H9 (cell line): ENCODE results near the gene TCEAL7. TPM values are rescaled to one million over a fixed set of nuclear protein-coding genes. Genes with fewer than 3 reads are reported as not detected.

Source experiments
- DNase-seq: peaks from one replicate; pipeline ENCODE4 v3.0.0-alpha.2; 2017
- H2AFZ ChIP-seq: one replicate; pipeline ENCODE4 v1.6.1; 2013; ENCODE audit warnings: mild to moderate bottlenecking, low read length, control low read depth, moderate library complexity
- H2AK5ac ChIP-seq: 2 replicates; pipeline ENCODE4 v1.6.1; 2013; ENCODE audit warnings: low read length, control low read depth, mixed read lengths; ENCODE audit not compliant: insufficient read length
- H2BK120ac ChIP-seq: one replicate; pipeline ENCODE4 v1.6.1; 2013; ENCODE audit warnings: low read depth, mild to moderate bottlenecking, low read length, control low read depth, inconsistent platforms; ENCODE audit not compliant: poor library complexity, severe bottlenecking
- H2BK12ac ChIP-seq: 2 replicates; pipeline ENCODE4 v1.6.1; 2013; ENCODE audit warnings: low read length, control low read depth, mixed read lengths, low read depth; ENCODE audit not compliant: insufficient read length
- H2BK15ac ChIP-seq: 2 replicates; pipeline ENCODE4 v1.6.1; 2013; ENCODE audit warnings: low read depth, low read length, control low read depth
- H2BK20ac ChIP-seq: one replicate; pipeline ENCODE4 v1.6.1; 2013; ENCODE audit warnings: low read depth, mild to moderate bottlenecking, low read length, control low read depth, inconsistent platforms; ENCODE audit not compliant: poor library complexity, severe bottlenecking
- H2BK5ac ChIP-seq: 2 replicates; pipeline ENCODE4 v1.6.1; 2013; ENCODE audit warnings: low read length, control low read depth, mixed read lengths; ENCODE audit not compliant: insufficient read length
- H3K14ac ChIP-seq: 2 replicates; pipeline ENCODE4 v1.6.1; 2013; ENCODE audit warnings: low read length, control low read depth; ENCODE audit not compliant: insufficient read depth
- H3K18ac ChIP-seq: 2 replicates; pipeline ENCODE4 v1.6.1; 2013; ENCODE audit warnings: low read depth, mild to moderate bottlenecking, mixed read lengths, low read length, control low read depth; ENCODE audit not compliant: insufficient read length
- H3K23ac ChIP-seq: 2 replicates; pipeline ENCODE4 v1.6.1; 2013; ENCODE audit warnings: low read length, control low read depth, mixed read lengths, low read depth; ENCODE audit not compliant: insufficient read length
- H3K23me2 ChIP-seq: 2 replicates; pipeline ENCODE4 v1.6.1; 2013; ENCODE audit warnings: low read depth, mild to moderate bottlenecking, mixed read lengths, low read length, control low read depth; ENCODE audit not compliant: insufficient read length, poor library complexity, severe bottlenecking
- H3K27ac ChIP-seq: 2 replicates; pipeline ENCODE4 v1.5.1; 2013; ENCODE audit warnings: low read length, control low read depth, mixed read lengths, low read depth; ENCODE audit not compliant: insufficient read length
- H3K27me3 ChIP-seq: 2 replicates; pipeline ENCODE4 v1.6.1; 2013; ENCODE audit warnings: low read length, control low read depth, inconsistent platforms; ENCODE audit not compliant: insufficient read depth
- H3K4ac ChIP-seq: 2 replicates; pipeline ENCODE4 v1.6.1; 2013; ENCODE audit warnings: low read depth, mild to moderate bottlenecking, control low read depth, inconsistent platforms, low read length, moderate library complexity
- H3K4me1 ChIP-seq: 2 replicates; pipeline ENCODE4 v1.6.1; 2013; ENCODE audit warnings: low read length, control low read depth, inconsistent platforms; ENCODE audit not compliant: insufficient read depth
- H3K4me2 ChIP-seq: 2 replicates; pipeline ENCODE4 v1.6.1; 2013; ENCODE audit warnings: low read length, control low read depth, mixed read lengths; ENCODE audit not compliant: insufficient read length, insufficient read depth
- H3K56ac ChIP-seq: 2 replicates; pipeline ENCODE4 v1.6.1; 2013; ENCODE audit warnings: low read depth, mild to moderate bottlenecking, mixed read lengths, low read length, control low read depth; ENCODE audit not compliant: insufficient read length
- H3K79me1 ChIP-seq: 2 replicates; pipeline ENCODE4 v1.6.1; 2013; ENCODE audit warnings: low read depth, mild to moderate bottlenecking, moderate library complexity, low read length, control low read depth, inconsistent platforms; ENCODE audit not compliant: insufficient read depth, poor library complexity, severe bottlenecking
- H3K79me2 ChIP-seq: 2 replicates; pipeline ENCODE4 v1.6.1; 2013; ENCODE audit warnings: low read length, control low read depth, inconsistent platforms; ENCODE audit not compliant: insufficient read depth
- H3K9ac ChIP-seq: 2 replicates; pipeline ENCODE4 v1.6.1; 2013; ENCODE audit warnings: low read length, control low read depth, mixed read lengths; ENCODE audit not compliant: insufficient read length; ENCODE audit errors: extremely low read depth
- H3K9me3 ChIP-seq: one replicate; pipeline ENCODE4 v1.6.1; 2013; ENCODE audit warnings: low read depth, low read length, inconsistent platforms; ENCODE audit not compliant: control insufficient read depth
- H3T11ph ChIP-seq: one replicate; pipeline ENCODE4 v1.6.1; 2013; ENCODE audit warnings: mild to moderate bottlenecking, low read length, control low read depth, inconsistent platforms
- H4K20me1 ChIP-seq: one replicate; pipeline ENCODE4 v1.6.1; 2013; ENCODE audit not compliant: control insufficient read depth, insufficient read length, insufficient read depth
- H4K5ac ChIP-seq: 2 replicates; pipeline ENCODE4 v1.6.1; 2013; ENCODE audit warnings: low read depth, mild to moderate bottlenecking, mixed read lengths, low read length, control low read depth; ENCODE audit not compliant: insufficient read length
- H4K8ac ChIP-seq: replicated peaks from 2 replicates; pipeline ENCODE4 v1.6.1; 2013; ENCODE audit warnings: low read length, control low read depth, mixed read lengths, low read depth; ENCODE audit not compliant: insufficient read length
- H4K91ac ChIP-seq: 2 replicates; pipeline ENCODE4 v1.6.1; 2013; ENCODE audit warnings: low read depth, mild to moderate bottlenecking, moderate library complexity, mixed read lengths, low read length, control low read depth; ENCODE audit not compliant: insufficient read length
- H3K27ac Mint-ChIP-seq, 3 experiments: 2 replicates in 2 of 3; 3 replicates in 1 of 3; pipeline ENCODE4 v1.8.0; 2020 to 2021; ENCODE audit warnings: mixed read lengths in 3 of 3, mild to moderate bottlenecking in 1 of 3, moderate library complexity in 1 of 3
- H3K27me3 Mint-ChIP-seq: 2 replicates; pipeline ENCODE4 v1.8.0; 2021; ENCODE audit warnings: low read depth, mild to moderate bottlenecking, moderate library complexity, mixed read lengths
- H3K36me3 Mint-ChIP-seq, 3 experiments: 2 replicates in 2 of 3; 3 replicates in 1 of 3; pipeline ENCODE4 v1.8.0; 2020 to 2021; ENCODE audit warnings: low read depth in 3 of 3, mixed read lengths in 3 of 3; ENCODE audit not compliant: insufficient read depth in 1 of 3
- H3K4me1 Mint-ChIP-seq, 2 experiments: 2 replicates each; pipeline ENCODE4 v1.8.0; 2020; ENCODE audit warnings: mixed read lengths in 2 of 2
- H3K4me3 Mint-ChIP-seq, 2 experiments: 2 replicates in 1 of 2; 3 replicates in 1 of 2; pipeline ENCODE4 v1.8.0; 2020 to 2021; ENCODE audit warnings: mild to moderate bottlenecking in 2 of 2, mixed read lengths in 2 of 2, moderate library complexity in 1 of 2
- H3K9me3 Mint-ChIP-seq, 2 experiments: 2 replicates in 1 of 2; 3 replicates in 1 of 2; pipeline ENCODE4 v1.8.0; 2020; ENCODE audit warnings: mild to moderate bottlenecking in 2 of 2, mixed read lengths in 2 of 2, moderate library complexity in 1 of 2
- CTCF ChIP-seq: fragments of 200-600 bp; sonication (generic); conservative IDR thresholded peaks from 3 replicates; pipeline ENCODE4 v1.8.0; 2021; ENCODE audit warnings: antibody characterized with exemption, mild to moderate bottlenecking
- WGBS: extraction: QIAGEN DNeasy Blood & Tissue Kit; methylation state at CpG from one replicate; pipeline ENCODE4 v1.1.7; 2013; ENCODE audit warnings: missing lambda C conversion rate, low lambda C conversion rate, mixed read lengths; ENCODE audit not compliant: insufficient read length; ENCODE audit errors: extremely low coverage; 5-methylcytosine and 5-hydroxymethylcytosine counted together
- total RNA-seq: library from RNA; stranded (reverse); gene quantifications from 2 replicates; pipeline ENCODE4 v1.2.1, GENCODE V29; 2021

TCEAL7 gene
- total RNA-seq, 1 experiment from 2014 or later: 2.7 TPM

GRCh38 chrX:103367502-103367901 is 37.5 kb downstream of the TCEAL7 start:
- Histone ChIP-seq H3K56ac (no peak overlapping the region), H3K4ac (no peak overlapping the region), H3K79me2 (no peaks in the 10 kb centered on the region), H3K14ac (no peak overlapping the region; the same call in 1 of the 2 replicates), H2BK120ac (no peak overlapping the region), H3K27ac (no peak overlapping the region), H3T11ph (no peak overlapping the region), H3K4me1 (peaks cover 6% of the 10 kb centered on the region; the same call in 1 of the 2 replicates), H3K27me3 (no peaks in the 10 kb centered on the region), H2BK12ac (no peak overlapping the region), H3K9ac (no peak overlapping the region), H2BK5ac (no peak overlapping the region), H3K79me1 (no peaks in the 10 kb centered on the region), H3K9me3 (no peaks in the 10 kb centered on the region), H3K23ac (no peak overlapping the region), H4K8ac (no peak overlapping the region), H2AK5ac (no peak overlapping the region), H2BK15ac (no peak overlapping the region), H4K5ac (no peak overlapping the region), H4K91ac (no peak overlapping the region), H2BK20ac (no peak overlapping the region), H3K23me2 (no peaks in the 10 kb centered on the region), H4K20me1 (no peaks in the 10 kb centered on the region), H3K18ac (no peak overlapping the region), H3K4me2 (peak overlapping the region; percentile 9), H2AFZ (no peak overlapping the region)
- Mint-ChIP-seq H3K4me1 (peaks cover 12 to 13% of the 10 kb centered on the region in 2 experiments), H3K4me3 (no peak overlapping the region), H3K9me3 (peaks cover 0 to 62% of the 10 kb centered on the region in 2 experiments; a peak in 2 of 5 replicates), H3K27me3 (no peaks in the 10 kb centered on the region), H3K36me3 (no peaks in the 10 kb centered on the region; a peak in 1 of 7 replicates), H3K27ac (no peak overlapping the region)
- TF ChIP-seq CTCF: no peak
- DNase-seq: no peak
- no CpG with 5 or more reads among the region's 1 CpG for WGBS
